Stimulated activated CD8-positive, alpha-beta memory T cell treated with anti-CD3 and anti-CD28 coated beads, Interleukin-7, amount 100 ng/mL, for 48 hours (primary cell): ENCODE data around the gene FOXJ3.

Experiments used
- DNase-seq, 2 donors: peaks; one replicate each; pipeline ENCODE4 v3.0.0-alpha.2; 2020; ENCODE audit warnings: low read depth in 1 of 2; ENCODE audit errors: extremely low read depth in 1 of 2

Gene FOXJ3

GRCh38 chr1:42148166-42148565 lies 186.9 kb downstream of the FOXJ3 start:
- DNase-seq, result no peak

- DNase-seq, result peak; percentile 4 to 43
These were observed 188.3 kb downstream of the FOXJ3 start for GRCh38 chr1:42146626-42147320.

GRCh38 chr1:42145764-42146625 lies 189.0 kb downstream of the FOXJ3 start:
- no peak for DNase-seq

GRCh38 chr1:42145389-42145716 lies 189.7 kb downstream of the FOXJ3 start:
- no peak for DNase-seq

GRCh38 chr1:42144711-42145388 lies 190.2 kb downstream of the FOXJ3 start:
- DNase-seq, result no peak

- no peak for DNase-seq
These were observed 190.9 kb downstream of the FOXJ3 start for GRCh38 chr1:42143896-42144710.

- DNase-seq, result no peak
These were observed 191.9 kb downstream of the FOXJ3 start for GRCh38 chr1:42142894-42143675.

- DNase-seq, result no peak
These were observed 193.1 kb downstream of the FOXJ3 start for GRCh38 chr1:42141978-42142377.

- DNase-seq, result no peak
These were observed 194.8 kb downstream of the FOXJ3 start for GRCh38 chr1:42140191-42140590.

- DNase-seq, result no peak
These were observed 195.6 kb downstream of the FOXJ3 start for GRCh38 chr1:42139444-42139843.

- DNase-seq, result no peak
These were observed 196.4 kb downstream of the FOXJ3 start for GRCh38 chr1:42138586-42138985.

GRCh38 chr1:42137766-42138165 lies 197.3 kb downstream of the FOXJ3 start:
- no peak for DNase-seq

- no peak for DNase-seq
These were observed 198.6 kb downstream of the FOXJ3 start for GRCh38 chr1:42136466-42136865.

- no peak for DNase-seq
These were observed 199.6 kb downstream of the FOXJ3 start for GRCh38 chr1:42135426-42135825.

GRCh38 chr1:42133809-42134526 lies 201.1 kb downstream of the FOXJ3 start:
- DNase-seq, result no peak

GRCh38 chr1:42133390-42133789 lies 201.6 kb downstream of the FOXJ3 start:
- DNase-seq, result no peak

- DNase-seq, result no peak
These were observed 204.9 kb downstream of the FOXJ3 start for GRCh38 chr1:42130061-42130660.

- DNase-seq, result no peak
These were observed 206.1 kb downstream of the FOXJ3 start for GRCh38 chr1:42128964-42129363.

- DNase-seq, result no peak
These were observed 206.5 kb downstream of the FOXJ3 start for GRCh38 chr1:42128499-42128898.
